ENCODE measurements around the gene LCK.

DNA sequence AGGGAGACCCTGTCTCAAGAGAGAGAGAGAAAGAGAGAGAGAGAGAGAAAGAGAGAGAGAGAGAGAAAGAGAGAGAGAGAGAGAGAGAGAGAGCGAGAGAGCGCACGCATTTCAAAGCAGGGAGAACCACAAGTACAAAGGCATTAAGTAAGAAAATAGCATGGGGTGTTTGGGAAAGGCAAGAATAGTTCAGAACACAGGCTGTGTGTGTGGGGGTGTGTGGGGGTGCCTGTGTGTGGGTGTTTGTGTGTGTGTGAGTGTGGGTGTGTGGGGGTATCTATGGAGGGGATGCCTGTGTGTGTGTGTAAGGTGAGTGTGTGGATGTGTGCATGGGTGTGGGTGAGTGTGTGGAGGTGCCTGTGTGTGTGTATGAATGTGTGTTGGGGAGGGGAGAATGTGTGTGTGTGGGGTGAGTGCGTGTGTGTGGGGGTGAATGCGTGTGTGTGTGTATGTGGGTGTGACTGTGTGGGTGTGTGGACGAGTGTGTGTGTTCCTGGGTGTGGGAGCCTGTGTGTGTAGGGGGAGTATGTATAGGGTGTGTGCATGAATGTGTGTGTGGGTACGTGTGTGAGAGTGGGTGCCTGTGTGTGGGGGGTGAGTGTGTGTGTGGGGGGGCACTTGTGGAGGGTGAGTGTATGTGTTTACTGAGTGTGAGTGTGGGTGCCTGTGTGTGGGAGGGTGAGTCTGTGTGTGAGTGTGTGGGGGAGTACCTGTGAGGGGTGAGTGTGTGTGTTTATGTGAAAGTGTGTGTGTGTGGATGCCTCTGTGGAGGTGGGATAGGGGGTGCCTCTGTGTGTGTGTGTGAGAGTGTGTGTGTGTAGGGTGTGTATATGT is 21.7 kb downstream of the LCK start:
- TF ChIP-seq, protein P1, sequence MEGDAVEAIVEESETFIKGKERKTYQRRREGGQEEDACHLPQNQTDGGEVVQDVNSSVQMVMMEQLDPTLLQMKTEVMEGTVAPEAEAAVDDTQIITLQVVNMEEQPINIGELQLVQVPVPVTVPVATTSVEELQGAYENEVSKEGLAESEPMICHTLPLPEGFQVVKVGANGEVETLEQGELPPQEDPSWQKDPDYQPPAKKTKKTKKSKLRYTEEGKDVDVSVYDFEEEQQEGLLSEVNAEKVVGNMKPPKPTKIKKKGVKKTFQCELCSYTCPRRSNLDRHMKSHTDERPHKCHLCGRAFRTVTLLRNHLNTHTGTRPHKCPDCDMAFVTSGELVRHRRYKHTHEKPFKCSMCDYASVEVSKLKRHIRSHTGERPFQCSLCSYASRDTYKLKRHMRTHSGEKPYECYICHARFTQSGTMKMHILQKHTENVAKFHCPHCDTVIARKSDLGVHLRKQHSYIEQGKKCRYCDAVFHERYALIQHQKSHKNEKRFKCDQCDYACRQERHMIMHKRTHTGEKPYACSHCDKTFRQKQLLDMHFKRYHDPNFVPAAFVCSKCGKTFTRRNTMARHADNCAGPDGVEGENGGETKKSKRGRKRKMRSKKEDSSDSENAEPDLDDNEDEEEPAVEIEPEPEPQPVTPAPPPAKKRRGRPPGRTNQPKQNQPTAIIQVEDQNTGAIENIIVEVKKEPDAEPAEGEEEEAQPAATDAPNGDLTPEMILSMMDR (IDR thresholded peaks at IDR 0.05; ENCODE audit: low read depth, low read length) = no peak
- TF ChIP-seq MYC (IDR thresholded peaks at IDR 0.05; ENCODE audit: low read depth, low read length) = no peak

Measured in NB4 (cell line).